22Rv1 (cell line): ENCODE results near the gene S100A6.

Experiments
- CTCF ChIP-seq: fragments of 450-650 bp; IDR thresholded peaks from 2 replicates; pipeline ENCODE4 v1.5.1; 2017; ENCODE audit warnings: mild to moderate bottlenecking
- ZFX ChIP-seq: fragments of 450-650 bp; IDR thresholded peaks from 2 replicates; pipeline ENCODE4 v1.6.1; 2017; ENCODE audit warnings: antibody characterized with exemption, borderline replicate concordance

- TF ChIP-seq CTCF (no peak), ZFX (no peak)
Measured at GRCh38 chr1:153546796-153547559, 11.2 kb upstream of the S100A6 start.
